HG03139 (cell line): ENCODE measurements around the gene ATP6V1G2.
A peak's percentile ranks its signal among the peaks of the same experiment; 100 is the strongest.
"Not testable (repeated sequence)": the region's sequence is repeated elsewhere in the genome, so short reads cannot be mapped to it uniquely, and the experiment has no call there.

Experiments
- ATAC-seq: cut with Tn5 transposase; IDR thresholded peaks from one replicate; pipeline ENCODE4 v1.9.1; 2021; ENCODE audit not compliant: unreplicated experiment

Gene ATP6V1G2

GRCh38 chr6:31546339-31546957 is at the start of gene ATP6V1G2:
TSS of gene ATP6V1G2 (minus strand) at chr6:31546608. CDS start at chr6:31546559, 49 bp downstream.
- peak; percentile 37 for ATAC-seq

GRCh38 chr6:31592396-31592771 is 46.0 kb upstream of the ATP6V1G2 start:
- no peak for ATAC-seq

- ATAC-seq = not testable (repeated sequence)
Observed at GRCh38 chr6:31590691-31591090, 44.3 kb upstream of the ATP6V1G2 start.

- no peak for ATAC-seq
Observed at GRCh38 chr6:31588871-31589650, 42.7 kb upstream of the ATP6V1G2 start.

GRCh38 chr6:31587791-31588777 is 41.7 kb upstream of the ATP6V1G2 start:
- no peak for ATAC-seq

- no peak for ATAC-seq
Observed at GRCh38 chr6:31586599-31587281, 40.3 kb upstream of the ATP6V1G2 start.

GRCh38 chr6:31586008-31586407 is 39.6 kb upstream of the ATP6V1G2 start, which contains the start of gene LST1:
TSS of gene LST1 (plus strand) at chr6:31586277. CDS start at chr6:31587300, 1,023 bp downstream.
- no peak for ATAC-seq

- ATAC-seq = no peak
Observed at GRCh38 chr6:31585491-31585890, 39.1 kb upstream of the ATP6V1G2 start.

- ATAC-seq = no peak
Observed at GRCh38 chr6:31582230-31582643, 35.8 kb upstream of the ATP6V1G2 start, which contains the start of gene LTB. TSS of gene LTB (minus strand) at chr6:31582424. CDS start at chr6:31582417, 7 bp downstream.

- no peak for ATAC-seq
Observed at GRCh38 chr6:31581434-31582229, 35.2 kb upstream of the ATP6V1G2 start.

GRCh38 chr6:31580807-31581433 is 34.5 kb upstream of the ATP6V1G2 start:
- no peak for ATAC-seq

- no peak for ATAC-seq
Observed at GRCh38 chr6:31580438-31580740, 34.0 kb upstream of the ATP6V1G2 start.

GRCh38 chr6:31579546-31580437 is 33.4 kb upstream of the ATP6V1G2 start:
- no peak for ATAC-seq

- ATAC-seq = no peak
Observed at GRCh38 chr6:31579119-31579505, 32.7 kb upstream of the ATP6V1G2 start.

- ATAC-seq = no peak
Observed at GRCh38 chr6:31578184-31579118, 32.0 kb upstream of the ATP6V1G2 start.

- no peak for ATAC-seq
Observed at GRCh38 chr6:31577579-31577966, 31.2 kb upstream of the ATP6V1G2 start.

- ATAC-seq = no peak
Observed at GRCh38 chr6:31576897-31577578, 30.6 kb upstream of the ATP6V1G2 start.
